Measurements from ENCODE around the gene TNK2. TPM values are rescaled to one million over a fixed set of nuclear protein-coding genes. Genes with fewer than 3 reads are reported as not detected.
"Not testable (repeated sequence)": the region's sequence is repeated elsewhere in the genome, so short reads cannot be mapped to it uniquely, and the experiment has no call there.

The TNK2 gene
- total RNA-seq, result 126 and 127 TPM in 2 replicates

DNA sequence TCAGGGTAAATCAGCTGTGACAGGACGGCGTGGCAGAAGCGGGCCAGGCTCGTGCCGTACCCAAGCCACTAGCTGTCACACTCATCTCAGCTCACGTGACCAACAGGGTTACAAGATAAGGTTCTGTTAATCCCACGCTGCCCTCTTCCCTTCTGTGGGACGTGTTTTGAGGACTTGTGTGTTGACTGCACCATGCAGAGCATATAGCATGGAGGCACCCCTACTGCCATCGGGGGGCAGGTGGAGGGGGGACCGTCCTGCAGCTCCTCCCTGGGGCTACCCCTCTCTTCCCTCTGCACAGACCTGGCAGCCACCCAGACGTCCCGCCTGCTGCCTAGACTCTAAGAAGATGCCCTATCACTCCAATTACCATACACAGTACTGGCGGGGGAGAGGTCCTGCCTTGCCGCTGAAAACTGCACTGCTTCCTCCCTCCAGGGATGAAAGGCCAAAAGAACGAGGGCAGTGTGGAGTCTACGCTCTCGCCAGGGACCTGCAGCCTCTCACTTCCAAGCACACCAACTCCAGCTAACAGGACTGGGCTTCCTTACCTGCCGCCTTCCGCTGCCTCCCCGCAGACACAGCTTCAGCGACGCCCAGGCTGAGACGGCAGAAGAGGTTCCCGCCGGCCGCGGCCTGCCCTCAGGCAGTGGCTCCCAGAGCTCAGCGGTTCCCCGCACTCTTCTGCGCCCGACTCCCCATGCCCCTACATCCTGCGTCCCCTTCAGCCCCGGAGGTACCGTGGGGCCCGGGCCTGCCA is at the start of gene TNK2:
Gene TNK2 (minus strand): TSS at position 618 of the 760 bp plus-strand sequence. CDS start 19,963 bp downstream, outside the sequence.
- peaks cover 47% of the 10 kb centered on the region for H3K4me1 Mint-ChIP-seq (ENCODE audit: low read depth)

GRCh38 chr3:195956577-195956976 is 48.2 kb upstream of the TNK2 start:
- H3K4me1 Mint-ChIP-seq (ENCODE audit: low read depth), result peaks cover 44% of the 10 kb centered on the region
- H3K4me3 Mint-ChIP-seq, result no peak overlapping the region
- H3K27me3 Mint-ChIP-seq (ENCODE audit: insufficient read depth), result no peaks in the 10 kb centered on the region
- H3K9me3 Mint-ChIP-seq, result no peaks in the 10 kb centered on the region
- peak overlapping the region; percentile 96 for H3K27ac Mint-ChIP-seq
- intact Hi-C loops (cut with micrococcal nuclease), result loop anchor here (5.0 kb wide), 1 partner anchor 49 kb away; the partner anchor contains the start of gene TNK2
- no peak for DNase-seq (ENCODE audit: low spot score)
- H3K36me3 Mint-ChIP-seq (ENCODE audit: low read depth), result peaks cover 30% of the 10 kb centered on the region

More for the DNA sequence above, at the start of gene TNK2:
- Mint-ChIP-seq H3K36me3 (ENCODE audit: low read depth) (peaks cover 28% of the 10 kb centered on the region), H3K9me3 (no peaks in the 10 kb centered on the region), H3K4me3 (peak within 1 kb of the TSS; percentile 90), H3K27me3 (ENCODE audit: insufficient read depth) (no peaks in the 10 kb centered on the region), H3K27ac (peak within 1 kb of the TSS; percentile 98)
- intact Hi-C loops (cut with micrococcal nuclease), result loop anchor here (1.0 to 10.0 kb wide), 13 partner anchors 7 to 637 kb away; partner anchors contain the start of genes ACAP2, PPP1R2, RNF168 and TFRC
- DNase-seq (ENCODE audit: low spot score), result peak; percentile 33

DNA sequence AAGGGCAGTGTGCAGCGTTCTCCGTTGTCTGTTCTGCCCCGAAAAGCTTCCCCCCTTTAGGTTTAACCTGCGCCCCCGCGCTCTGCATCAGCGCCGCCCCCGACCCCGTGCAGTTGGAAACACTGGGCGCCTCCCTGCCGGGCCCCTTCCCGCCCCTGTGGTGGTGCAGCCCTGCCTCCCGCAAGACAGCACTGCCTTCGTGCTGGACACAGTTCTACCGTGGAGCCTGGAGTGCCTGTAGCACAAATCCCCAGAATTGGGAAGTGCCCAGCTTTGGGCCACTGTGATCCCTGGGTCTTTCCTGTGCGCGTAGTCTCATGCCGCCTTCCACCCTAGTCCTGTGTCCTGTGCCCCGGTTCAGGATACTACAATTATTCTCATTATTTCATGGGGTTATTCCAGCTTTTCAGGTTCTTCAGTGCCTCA is 47.1 kb upstream of the TNK2 start:
- Mint-ChIP-seq H3K4me1 (ENCODE audit: low read depth) (peaks cover 43% of the 10 kb centered on the region), H3K36me3 (ENCODE audit: low read depth) (peaks cover 20% of the 10 kb centered on the region), H3K27ac (peak overlapping the region; percentile 96), H3K4me3 (peak overlapping the region; percentile 83)
- not testable (repeated sequence) for H3K27me3 Mint-ChIP-seq (ENCODE audit: insufficient read depth); DNase-seq (ENCODE audit: low spot score); H3K9me3 Mint-ChIP-seq
- intact Hi-C loops (cut with micrococcal nuclease), result loop anchor here (5.0 kb wide), 1 partner anchor 48 kb away; the partner anchor contains the start of gene TNK2

- DNase-seq (ENCODE audit: low spot score); H3K9me3 Mint-ChIP-seq; H3K27me3 Mint-ChIP-seq (ENCODE audit: insufficient read depth): not testable (repeated sequence)
- intact Hi-C loops (cut with micrococcal nuclease), result loop anchor here (5.0 kb wide), 1 partner anchor 47 kb away; the partner anchor contains the start of gene TNK2
- Mint-ChIP-seq H3K4me1 (ENCODE audit: low read depth) (peaks cover 47% of the 10 kb centered on the region), H3K4me3 (peak overlapping the region; percentile 61), H3K36me3 (ENCODE audit: low read depth) (peaks cover 20% of the 10 kb centered on the region), H3K27ac (peak overlapping the region; percentile 82)
Observed at GRCh38 chr3:195954752-195955119, 46.4 kb upstream of the TNK2 start.

GRCh38 chr3:195954052-195954751 is 45.9 kb upstream of the TNK2 start:
- Mint-ChIP-seq H3K36me3 (ENCODE audit: low read depth) (peaks cover 18% of the 10 kb centered on the region), H3K4me1 (ENCODE audit: low read depth) (peaks cover 45% of the 10 kb centered on the region), H3K4me3 (peak overlapping the region; percentile 61), H3K27ac (peak overlapping the region; percentile 82)
- H3K9me3 Mint-ChIP-seq; intact Hi-C loops (cut with micrococcal nuclease); H3K27me3 Mint-ChIP-seq (ENCODE audit: insufficient read depth): not testable (repeated sequence)
- peak; percentile 84 for DNase-seq (ENCODE audit: low spot score)

- Mint-ChIP-seq H3K4me3 (peak overlapping the region; percentile 69), H3K36me3 (ENCODE audit: low read depth) (peaks cover 11% of the 10 kb centered on the region), H3K4me1 (ENCODE audit: low read depth) (peaks cover 35% of the 10 kb centered on the region)
- intact Hi-C loops (cut with micrococcal nuclease); DNase-seq (ENCODE audit: low spot score); H3K9me3 Mint-ChIP-seq; H3K27me3 Mint-ChIP-seq (ENCODE audit: insufficient read depth); H3K27ac Mint-ChIP-seq: not testable (repeated sequence)
Observed at GRCh38 chr3:195952590-195952989, 44.2 kb upstream of the TNK2 start.

GRCh38 chr3:195951443-195952177 is 43.3 kb upstream of the TNK2 start:
- H3K36me3 Mint-ChIP-seq (ENCODE audit: low read depth), result peaks cover 11% of the 10 kb centered on the region
- H3K4me1 Mint-ChIP-seq (ENCODE audit: low read depth), result peaks cover 35% of the 10 kb centered on the region
- H3K27me3 Mint-ChIP-seq (ENCODE audit: insufficient read depth); H3K9me3 Mint-ChIP-seq; intact Hi-C loops (cut with micrococcal nuclease); DNase-seq (ENCODE audit: low spot score): not testable (repeated sequence)
- H3K4me3 Mint-ChIP-seq, result peak overlapping the region; percentile 62
- peak overlapping the region; percentile 59 for H3K27ac Mint-ChIP-seq

GRCh38 chr3:195950731-195951130 is 42.4 kb upstream of the TNK2 start:
- Mint-ChIP-seq H3K4me1 (ENCODE audit: low read depth) (peaks cover 26% of the 10 kb centered on the region), H3K4me3 (peak overlapping the region; percentile 26), H3K27ac (peak overlapping the region; percentile 67)
- H3K9me3 Mint-ChIP-seq; H3K27me3 Mint-ChIP-seq (ENCODE audit: insufficient read depth); intact Hi-C loops (cut with micrococcal nuclease); H3K36me3 Mint-ChIP-seq (ENCODE audit: low read depth); DNase-seq (ENCODE audit: low spot score): not testable (repeated sequence)

- H3K9me3 Mint-ChIP-seq; intact Hi-C loops (cut with micrococcal nuclease); H3K27me3 Mint-ChIP-seq (ENCODE audit: insufficient read depth); H3K4me3 Mint-ChIP-seq; DNase-seq (ENCODE audit: low spot score); H3K36me3 Mint-ChIP-seq (ENCODE audit: low read depth): not testable (repeated sequence)
- Mint-ChIP-seq H3K4me1 (ENCODE audit: low read depth) (peaks cover 22% of the 10 kb centered on the region), H3K27ac (peak overlapping the region; percentile 52)
Observed at GRCh38 chr3:195950164-195950563, 41.8 kb upstream of the TNK2 start.

GRCh38 chr3:195946910-195947699 is 38.8 kb upstream of the TNK2 start:
- intact Hi-C loops (cut with micrococcal nuclease); H3K4me3 Mint-ChIP-seq; H3K27me3 Mint-ChIP-seq (ENCODE audit: insufficient read depth); H3K9me3 Mint-ChIP-seq; DNase-seq (ENCODE audit: low spot score); H3K36me3 Mint-ChIP-seq (ENCODE audit: low read depth); H3K27ac Mint-ChIP-seq: not testable (repeated sequence)
- H3K4me1 Mint-ChIP-seq (ENCODE audit: low read depth), result peaks cover 18% of the 10 kb centered on the region

DNA sequence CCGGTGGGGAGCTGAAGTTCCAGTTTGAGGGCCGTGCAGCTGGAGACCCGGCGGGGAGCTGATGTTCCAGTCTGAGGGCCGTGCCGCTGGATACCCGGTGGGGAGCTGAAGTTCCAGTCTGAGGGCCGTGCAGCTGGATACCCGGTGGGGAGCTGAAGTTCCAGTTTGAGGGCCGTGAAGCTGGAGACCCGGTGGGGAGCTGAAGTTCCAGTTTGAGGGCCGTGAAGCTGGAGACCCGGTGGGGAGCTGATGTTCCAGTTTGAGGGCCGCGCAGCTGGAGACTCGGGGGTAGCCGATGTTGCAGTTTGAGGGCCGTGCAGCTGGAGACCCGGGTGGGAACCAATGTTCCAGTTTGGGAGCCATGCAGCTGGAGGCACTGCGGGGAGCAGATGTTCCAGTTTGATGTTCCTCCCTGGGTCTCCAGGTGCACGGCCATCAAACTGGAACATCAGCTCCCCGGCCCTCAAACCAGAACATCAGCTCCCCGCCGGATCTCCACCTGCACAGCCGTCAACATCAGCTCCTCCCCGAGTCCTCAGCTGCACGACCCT is 33.0 kb upstream of the TNK2 start:
- H3K36me3 Mint-ChIP-seq (ENCODE audit: low read depth); H3K27me3 Mint-ChIP-seq (ENCODE audit: insufficient read depth); H3K27ac Mint-ChIP-seq; intact Hi-C loops (cut with micrococcal nuclease); H3K4me1 Mint-ChIP-seq (ENCODE audit: low read depth); DNase-seq (ENCODE audit: low spot score); H3K9me3 Mint-ChIP-seq; H3K4me3 Mint-ChIP-seq: not testable (repeated sequence)

GRCh38 chr3:195940806-195941205 is 32.5 kb upstream of the TNK2 start:
- DNase-seq (ENCODE audit: low spot score); H3K36me3 Mint-ChIP-seq (ENCODE audit: low read depth); H3K9me3 Mint-ChIP-seq; H3K4me3 Mint-ChIP-seq; H3K4me1 Mint-ChIP-seq (ENCODE audit: low read depth); intact Hi-C loops (cut with micrococcal nuclease); H3K27ac Mint-ChIP-seq; H3K27me3 Mint-ChIP-seq (ENCODE audit: insufficient read depth): not testable (repeated sequence)

Data from activated T-helper 1 cell treated with anti-CD3 and anti-CD28 coated beads, Interleukin-12 subunit alpha, Interleukin-12 subunit beta, Interleukin-2, Interleukin-4 antibody, amounts not matched to agents 30 ng/mL and 10 ng/mL and 1 ng/mL, durations not matched to agents 14 hours and 24 hours and 36 hours (primary cell).